SK-MEL-5 (cell line): ENCODE data around the gene MAP2K6. TPM values are rescaled to one million over a fixed set of nuclear protein-coding genes. Genes with fewer than 3 reads are reported as not detected.

Experiments used
- DNase-seq: peaks from one replicate; pipeline ENCODE4 v3.0.0-alpha.2; 2016; ENCODE audit warnings: low read depth, low spot score
- in situ Hi-C: cut with HindIII; loops from 2 replicates; pipeline ENCODE4 v1.10.0; 2016; ENCODE audit warnings: low sequenced_read_pairs, high pct_unique_total_duplicates, low pct_unique_long_range_greater_than_20kb
- total RNA-seq: library from RNA; depleted of rRNA; stranded (reverse); fragments of >200 nt; shearing (Covaris generic); gene quantifications from 2 replicates; pipeline ENCODE4 v1.2.3, GENCODE V29; 2014

MAP2K6 gene
- total RNA-seq, 1 experiment from 2014 or later = 12.2 TPM

DNA sequence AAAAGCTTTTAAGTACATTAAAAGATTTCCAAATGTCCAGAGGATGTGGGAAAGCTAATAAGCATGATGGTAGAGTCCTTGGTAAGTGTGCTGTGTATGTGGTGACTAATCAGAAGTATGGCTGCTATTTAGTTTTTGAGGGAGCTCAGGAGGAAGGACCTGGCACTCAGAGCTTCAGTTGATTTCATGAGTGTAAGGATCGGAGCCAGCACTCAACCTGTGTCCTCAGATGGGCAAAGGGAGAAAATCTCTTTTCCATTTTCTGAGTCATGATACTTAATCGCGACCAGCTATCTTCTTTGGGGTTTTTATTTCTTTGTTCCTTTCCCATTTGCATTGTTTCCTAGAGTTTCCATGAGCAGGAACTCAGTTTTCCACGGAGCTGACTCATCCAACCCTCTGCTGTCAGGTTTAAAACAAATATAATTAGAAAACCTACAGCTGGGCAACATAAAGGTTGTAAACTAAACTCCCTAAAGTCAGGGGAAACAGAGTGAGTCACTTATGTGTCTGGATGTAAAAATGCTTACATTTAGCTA lies 125.4 kb downstream of the MAP2K6 start:
- no peak for DNase-seq
- in situ Hi-C loops = no loop called here

DNA sequence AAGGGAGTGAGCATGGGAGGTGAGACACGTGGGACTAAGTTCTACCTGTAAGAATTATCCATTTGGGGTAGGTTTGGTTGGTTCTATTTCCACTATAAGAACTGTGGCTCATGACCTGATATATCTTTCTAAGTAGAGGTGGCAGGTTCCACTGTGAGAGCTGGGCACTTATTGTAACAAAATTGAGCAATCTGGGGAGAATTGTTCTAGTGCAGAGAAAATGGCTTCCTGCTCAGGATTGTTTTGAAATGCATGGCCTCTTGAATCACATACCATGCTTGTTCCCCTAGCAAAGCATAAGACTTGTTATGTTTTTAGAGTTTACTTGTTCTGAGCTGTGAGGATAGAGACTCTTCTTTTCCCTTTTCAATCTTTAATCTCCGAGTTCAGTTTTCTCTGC lies 125.9 kb downstream of the MAP2K6 start:
- no peak for DNase-seq
- in situ Hi-C loops = no loop called here

DNA sequence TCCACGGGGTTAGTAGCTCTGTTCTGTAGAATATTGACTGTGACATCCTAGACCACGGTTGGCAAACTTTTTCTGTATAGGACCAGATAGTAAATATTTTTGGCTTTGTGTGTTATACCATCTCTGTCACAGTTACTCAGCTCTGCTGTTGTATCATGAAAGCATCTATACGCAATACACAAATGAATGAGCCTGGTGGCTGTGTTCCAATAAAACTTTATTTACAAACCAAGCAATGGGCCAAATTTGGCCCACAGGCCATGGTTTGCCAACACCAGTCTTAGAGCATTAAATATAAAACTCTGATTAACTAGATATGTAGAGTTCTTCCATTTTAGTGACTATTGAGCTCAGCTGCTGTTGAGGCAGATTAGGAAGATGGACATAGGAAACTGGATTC lies 132.7 kb downstream of the MAP2K6 start:
- DNase-seq = no peak
- in situ Hi-C loops = no loop called here

DNA sequence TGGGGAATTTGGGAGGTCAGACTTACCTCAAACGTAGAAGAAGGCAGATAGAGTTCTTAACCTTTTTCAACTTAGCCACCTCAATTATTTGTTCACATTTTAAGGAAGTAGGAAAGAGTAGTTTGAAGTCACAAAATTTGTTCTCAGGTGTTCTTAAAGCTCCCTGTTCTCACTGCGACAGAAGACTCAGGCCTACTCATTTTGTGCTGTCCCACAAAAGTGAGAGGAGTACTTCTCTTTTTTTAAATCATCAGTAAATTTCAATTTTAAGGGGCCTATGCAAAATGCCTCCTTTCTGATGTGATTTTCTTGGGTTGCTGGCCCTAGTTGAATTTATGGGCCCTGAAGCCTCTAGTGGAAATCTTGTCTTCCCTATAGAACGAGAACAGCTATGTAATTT lies 133.4 kb downstream of the MAP2K6 start:
- in situ Hi-C loops = no loop called here
- no peak for DNase-seq

GRCh38 chr17:69551212-69552010 lies 136.9 kb downstream of the MAP2K6 start:
- in situ Hi-C loops = no loop called here

GRCh38 chr17:69552986-69553667 lies 138.6 kb downstream of the MAP2K6 start:
- in situ Hi-C loops = no loop called here
- DNase-seq = no peak

More at GRCh38 chr17:69551212-69552010, 136.9 kb downstream of the MAP2K6 start:
- DNase-seq = no peak

DNA sequence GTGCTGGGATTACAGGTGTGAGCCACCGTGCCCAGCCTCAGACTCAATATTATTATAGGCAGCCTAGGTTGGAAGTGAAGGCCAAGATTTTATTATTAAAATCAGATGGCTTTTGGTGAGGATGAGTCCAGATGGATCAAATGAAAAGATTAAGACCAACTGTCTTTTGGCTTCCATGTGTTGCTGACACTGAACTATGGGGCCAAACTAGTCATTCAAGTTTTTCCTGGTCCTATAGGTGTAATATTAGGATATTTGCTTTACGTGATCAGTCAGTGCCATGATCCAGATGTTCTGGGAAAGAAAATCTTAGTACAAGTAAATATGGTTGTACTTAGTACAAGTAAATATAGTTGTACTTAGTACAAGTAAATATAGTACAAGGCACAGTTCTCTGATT lies 140.6 kb downstream of the MAP2K6 start:
- in situ Hi-C loops = no loop called here
- DNase-seq = no peak

- in situ Hi-C loops = no loop called here
- no peak for DNase-seq
Observed at GRCh38 chr17:69557339-69557738, 142.8 kb downstream of the MAP2K6 start.

DNA sequence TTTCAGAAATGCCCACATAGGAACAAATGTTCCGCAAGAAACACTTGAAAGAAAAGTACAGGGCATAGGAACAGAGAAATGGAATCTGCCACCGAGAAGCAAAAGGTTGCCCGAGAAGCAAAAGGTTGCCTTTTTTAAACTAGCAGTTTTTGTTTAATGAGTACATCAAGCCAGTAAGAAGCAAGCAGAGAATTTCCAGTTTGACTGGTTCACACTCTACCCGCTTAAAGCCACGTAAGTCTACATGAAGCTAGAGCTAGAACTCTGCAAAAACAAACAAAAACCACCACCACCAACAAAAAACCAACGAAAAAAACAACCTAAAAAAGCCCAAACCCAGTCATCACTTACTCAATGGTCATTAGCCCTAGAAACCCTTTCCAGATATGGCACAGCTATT lies 144.3 kb downstream of the MAP2K6 start:
- in situ Hi-C loops = no loop called here
- DNase-seq = no peak

DNA sequence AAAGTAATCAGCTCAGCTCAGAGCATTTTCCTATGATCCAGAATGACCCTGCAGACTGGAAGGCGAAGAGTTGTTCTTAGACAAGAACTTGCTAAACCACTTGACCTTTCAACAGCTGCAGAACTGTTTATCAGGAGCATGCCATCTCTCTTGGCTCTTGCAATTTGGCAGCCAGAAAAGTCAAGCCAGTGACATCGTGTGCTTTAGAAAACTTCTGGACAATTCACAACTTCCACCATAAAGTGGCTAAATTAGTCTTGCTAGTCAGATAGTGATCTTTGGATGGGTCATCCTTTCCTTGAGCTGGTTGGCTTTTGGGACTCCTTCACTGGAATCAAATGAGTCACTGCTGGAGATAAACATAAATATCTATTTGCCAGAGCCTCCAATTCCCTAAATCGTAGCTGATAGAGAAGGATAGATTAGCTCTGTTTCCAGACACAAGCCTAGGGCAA lies 146.5 kb downstream of the MAP2K6 start:
- DNase-seq = no peak
- in situ Hi-C loops = no loop called here

DNA sequence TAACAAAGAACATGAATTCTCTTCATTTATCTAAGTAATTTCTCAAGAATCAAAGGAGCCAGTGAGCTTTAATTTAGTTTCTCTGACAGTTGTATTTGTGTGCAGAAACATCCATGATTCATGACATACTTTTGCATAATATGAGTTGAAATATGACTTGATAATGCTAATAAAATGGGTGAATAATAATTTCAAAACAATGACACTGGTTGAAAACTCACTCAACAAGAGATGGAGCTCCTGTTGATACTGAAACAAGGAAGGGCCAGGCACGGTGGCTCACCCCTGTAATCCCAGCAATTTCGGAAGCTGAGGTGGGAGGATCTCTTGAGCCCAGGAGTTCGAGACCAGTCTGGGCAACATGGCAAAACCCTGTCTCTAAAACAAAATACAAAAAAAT lies 147.0 kb downstream of the MAP2K6 start:
- DNase-seq = no peak
- in situ Hi-C loops = no loop called here

GRCh38 chr17:69565447-69565846 lies 150.9 kb downstream of the MAP2K6 start:
- in situ Hi-C loops = no loop called here

GRCh38 chr17:69567130-69567529 lies 152.6 kb downstream of the MAP2K6 start:
- DNase-seq = no peak
- in situ Hi-C loops = no loop called here

More at GRCh38 chr17:69565447-69565846, 150.9 kb downstream of the MAP2K6 start:
- no peak for DNase-seq

DNA sequence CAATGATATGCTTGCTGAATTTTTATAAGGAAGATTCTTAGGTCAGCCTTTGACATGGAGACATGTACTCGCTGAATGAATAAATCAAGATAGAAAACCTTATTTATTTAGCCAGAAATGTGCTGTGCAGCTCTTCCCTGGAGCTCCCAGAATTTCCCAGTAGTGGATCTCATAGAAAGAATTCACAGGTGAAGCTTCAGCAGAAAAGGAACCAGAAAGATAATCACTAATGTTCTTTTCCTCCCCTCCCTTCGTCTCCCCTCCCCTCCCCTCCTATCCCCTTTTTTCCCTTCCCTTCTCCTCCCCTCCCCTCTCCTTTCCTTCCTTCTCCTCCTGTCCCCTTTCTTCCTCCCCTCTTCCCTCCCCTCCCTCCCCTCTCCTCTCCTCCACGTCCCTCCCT lies 158.2 kb downstream of the MAP2K6 start:
- in situ Hi-C loops = no loop called here
- DNase-seq = no peak

- in situ Hi-C loops = no loop called here
- no peak for DNase-seq
Observed at GRCh38 chr17:69573396-69573795, 158.9 kb downstream of the MAP2K6 start.

- DNase-seq = peak; percentile 81
- in situ Hi-C loops = no loop called here
Observed at GRCh38 chr17:69574257-69575197, 160.0 kb downstream of the MAP2K6 start.

- no peak for DNase-seq
- in situ Hi-C loops = no loop called here
Observed at GRCh38 chr17:69575346-69575761, 160.9 kb downstream of the MAP2K6 start.

GRCh38 chr17:69577098-69577497 lies 162.6 kb downstream of the MAP2K6 start:
- DNase-seq = no peak
- in situ Hi-C loops = no loop called here
